H1 (cell line): Measurements from ENCODE around the gene TYK2. TPM values are rescaled to one million over a fixed set of nuclear protein-coding genes. Genes with fewer than 3 reads are reported as not detected.

ENCODE experiments used
- ATF3 ChIP-seq: IDR thresholded peaks from 2 replicates; pipeline ENCODE4 v1.6.1; 2011; ENCODE audit warnings: low read depth, mild to moderate bottlenecking, low read length; ENCODE audit not compliant: insufficient read depth
- CBX5 ChIP-seq: fragments of 300-800, 300-1000 bp; sonication (generic); IDR thresholded peaks from 2 replicates; pipeline ENCODE4 v1.7.1; 2016; ENCODE audit warnings: antibody characterized with exemption, low read length, low read depth
- CTBP2 ChIP-seq: IDR thresholded peaks from 2 replicates; pipeline ENCODE4 v1.7.0; 2011; ENCODE audit warnings: borderline replicate concordance, mild to moderate bottlenecking, moderate library complexity, mixed read lengths, low read length; ENCODE audit not compliant: insufficient read depth, insufficient read length
- E2F6 ChIP-seq: IDR thresholded peaks from 2 replicates; pipeline ENCODE4 v1.6.1; 2012; ENCODE audit warnings: inconsistent platforms
- EGR1 ChIP-seq: IDR thresholded peaks from 2 replicates; pipeline ENCODE4 v1.6.1; 2011; ENCODE audit warnings: low read depth, low read length, borderline replicate concordance
- EP300 ChIP-seq, 2 experiments: IDR thresholded peaks; 1 replicate in 1 of 2; 2 replicates in 1 of 2; pipeline ENCODE4 v1.6.1; 2011 to 2012; ENCODE audit warnings: low read depth in 2 of 2, low read length in 2 of 2, mild to moderate bottlenecking in 2 of 2, borderline replicate concordance in 1 of 2, inconsistent platforms in 1 of 2, moderate library complexity in 1 of 2
- GTF2F1 ChIP-seq: IDR thresholded peaks from 2 replicates; pipeline ENCODE4 v1.6.1; 2012; ENCODE audit warnings: low read depth, low read length, improper control_type of control experiment, borderline replicate concordance
- JUN ChIP-seq: IDR thresholded peaks from 2 replicates; pipeline ENCODE4 v1.6.1; 2011; ENCODE audit warnings: low read depth, mild to moderate bottlenecking, improper control_type of control experiment, low read length
- KDM4A ChIP-seq: IDR thresholded peaks from one replicate; pipeline ENCODE4 v1.7.1; 2012; ENCODE audit warnings: low read depth, mild to moderate bottlenecking, moderate library complexity, low read length, inconsistent platforms; ENCODE audit not compliant: severe bottlenecking
- NANOG ChIP-seq: IDR thresholded peaks from 2 replicates; pipeline ENCODE4 v1.6.1; 2011; ENCODE audit warnings: low read length, low read depth, mild to moderate bottlenecking, inconsistent platforms; ENCODE audit not compliant: insufficient read depth, poor library complexity, severe bottlenecking
- POLR2A ChIP-seq, 2 experiments: IDR thresholded peaks; 1 replicate in 1 of 2; 2 replicates in 1 of 2; pipeline ENCODE4 v1.6.1; 2011; ENCODE audit warnings: low read depth in 2 of 2, low read length in 2 of 2, mild to moderate bottlenecking in 2 of 2; ENCODE audit errors: control extremely low read depth in 1 of 2
- POU5F1 ChIP-seq: IDR thresholded peaks from 2 replicates; pipeline ENCODE4 v1.6.1; 2011; ENCODE audit warnings: low read depth, mild to moderate bottlenecking, low read length, moderate library complexity
- RAD21 ChIP-seq, 2 experiments: IDR thresholded peaks in 1 of 2; conservative IDR thresholded peaks in 1 of 2; 2 replicates each; pipeline ENCODE4 v1.6.1; 2011; ENCODE audit warnings: low read depth in 2 of 2, low read length in 2 of 2, improper control_type of control experiment in 1 of 2, inconsistent platforms in 1 of 2, mild to moderate bottlenecking in 1 of 2, moderate library complexity in 1 of 2
- RBBP5 ChIP-seq: IDR thresholded peaks from 2 replicates; pipeline ENCODE4 v1.7.1; 2012; ENCODE audit warnings: low read depth, mild to moderate bottlenecking, inconsistent platforms, low read length, moderate library complexity, borderline replicate concordance
- RFX5 ChIP-seq: IDR thresholded peaks from 2 replicates; pipeline ENCODE4 v1.6.1; 2011; ENCODE audit warnings: low read depth, low read length, improper control_type of control experiment, borderline replicate concordance
- SAP30 ChIP-seq: fragments of 300-600 bp; sonication (generic); IDR thresholded peaks from 2 replicates; pipeline ENCODE4 v1.7.1; 2012; ENCODE audit warnings: low read length, moderate library complexity, mild to moderate bottlenecking, inconsistent platforms; ENCODE audit not compliant: insufficient read depth, insufficient replicate concordance
- SP2 ChIP-seq: IDR thresholded peaks from 2 replicates; pipeline ENCODE4 v1.6.1; 2012; ENCODE audit warnings: mild to moderate bottlenecking, low read length, inconsistent platforms
- SUZ12 ChIP-seq: fragments of 200-600 bp; sonication (generic); IDR thresholded peaks from 2 replicates; pipeline ENCODE4 v1.6.1; 2012; ENCODE audit warnings: mild to moderate bottlenecking, inconsistent platforms, low read length, moderate library complexity, mixed read lengths
- TAF1 ChIP-seq: IDR thresholded peaks from 2 replicates; pipeline ENCODE4 v1.6.1; 2011; ENCODE audit warnings: mild to moderate bottlenecking, low read depth, low read length
- TBP ChIP-seq: IDR thresholded peaks from 2 replicates; pipeline ENCODE4 v1.6.1; 2011; ENCODE audit warnings: low read depth, low read length, improper control_type of control experiment
- TEAD4 ChIP-seq: IDR thresholded peaks from 2 replicates; pipeline ENCODE4 v1.6.1; 2012; ENCODE audit warnings: low read depth, low read length, inconsistent platforms, mixed read lengths
- ZNF274 ChIP-seq: IDR thresholded peaks from 2 replicates; pipeline ENCODE4 v1.7.0; 2012; ENCODE audit warnings: low read length, borderline replicate concordance; ENCODE audit errors: extremely low read depth
- polyA plus RNA-seq, 7 experiments: library from polyadenylated mRNA; depleted of rRNA in 3 of 7; stranded (reverse) in 5 of 7; unstranded in 2 of 7; fragments of >200 nt in 5 of 7; fragments of 200-250 nt in 2 of 7; gene quantifications; 1 replicate in 5 of 7; 2 replicates in 1 of 7; 4 replicates in 1 of 7; pipeline versions ENCODE4 v1.2.1 to v1.2.3, GENCODE V29; 2011 to 2013; ENCODE audit warnings: missing spikeins in 2 of 7, mixed read lengths in 2 of 7
- total RNA-seq: library from RNA; stranded (reverse); fragmentation: NEBNext Ultra II Directional; extraction: Animal tissue kit (Norgen Biotek cat#: 25700); gene quantifications from 2 replicates; pipeline ENCODE4 v1.2.1, GENCODE V29; 2021

The TYK2 gene
- total and polyA plus RNA-seq, 2 of the 8 experiments (the other 6 are each of a cell fraction or from before 2014, with no cell fraction given): 32.1 to 40.8 TPM

GRCh38 chr19:10380313-10381102 is at the start of gene TYK2 (continued):
- TF ChIP-seq E2F6 (peak; percentile 93), POLR2A (IDR thresholded peaks at IDR 0.05; ENCODE audit: control extremely low read depth in 1 of 2, low read depth in 2 of 2, low read length in 2 of 2) (peak; percentile 88 to 98), TAF1 (peak; percentile 82; the same call in 1 of the 2 replicates), SUZ12 (0 out of 2 replicates have a peak, but pooled peaks have one; percentile 34), EGR1 (no peak), GTF2F1 (peak; percentile 22; the same call in 1 of the 2 replicates), RAD21 (IDR thresholded peaks at IDR 0.05 in 1 of 2, conservative IDR thresholded peaks at IDR 0.05 in 1 of 2; ENCODE audit: low read depth in 2 of 2, low read length in 2 of 2) (no peak), KDM4A (peak; percentile 76), TBP (peak; percentile 42), SP2 (peak; percentile 47; the same call in 1 of the 2 replicates), TEAD4 (peak; percentile 71; the same call in 1 of the 2 replicates), ZNF274 (no peak), SAP30 (peak; percentile 28), POU5F1 (no peak), ATF3 (no peak), NANOG (no peak), RBBP5 (peak; percentile 49), RFX5 (peak; percentile 51; the same call in 1 of the 2 replicates), EP300 (IDR thresholded peaks at IDR 0.05; ENCODE audit: borderline replicate concordance in 1 of 2, low read depth in 2 of 2, low read length in 2 of 2) (no peak), JUN (no peak), CTBP2 (peak; percentile 21), CBX5 (no peak)
